Measurements from ENCODE around the gene ENOX1. TPM values are rescaled to one million over a fixed set of nuclear protein-coding genes. Genes with fewer than 3 reads are reported as not detected.

ENOX1 gene
- total and polyA plus RNA-seq, 2 of the 8 experiments (the other 6 are each of a cell fraction or from before 2014, with no cell fraction given), result 0.23 to 0.37 TPM

DNA sequence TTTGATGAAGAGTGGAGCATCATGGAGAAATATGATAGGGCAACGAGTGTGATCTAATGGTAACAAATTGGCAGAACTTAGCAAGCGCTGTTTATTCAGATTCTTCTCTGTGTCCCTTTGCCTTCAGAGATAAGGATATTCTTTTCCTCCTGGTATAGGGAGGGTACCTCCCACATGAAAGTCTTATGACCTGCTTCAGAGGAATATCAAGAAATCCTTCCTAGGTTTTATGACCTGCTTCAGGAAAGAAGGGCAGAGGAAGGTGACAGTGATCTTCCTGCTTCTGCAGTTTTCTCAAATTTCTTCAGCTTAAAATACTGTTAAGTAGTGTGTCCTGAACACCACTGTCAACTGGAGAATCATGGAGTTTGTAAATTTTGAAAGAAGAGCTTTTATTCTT is 619.0 kb downstream of the ENOX1 start:
- Histone ChIP-seq H3K79me1 (ENCODE audit: low read depth, low read length) (no peaks in the 10 kb centered on the region), H2BK15ac (ENCODE audit: low read length) (no peak overlapping the region), H3K27ac (ENCODE audit: low read depth, low read length) (no peak overlapping the region), H3K18ac (ENCODE audit: extremely low read depth, low read length) (no peak overlapping the region), H3K27me3 (replicated peaks in 1 of 4; ENCODE audit: control insufficient read depth in 3 of 4, extremely low read depth in 1 of 4, insufficient read depth in 3 of 4, low read length in 3 of 4) (no peaks in the 10 kb centered on the region), H3K9me3 (ENCODE audit: insufficient read depth in 2 of 2, low read depth in 1 of 2, low read length in 1 of 2) (peaks cover 0 to 4% of the 10 kb centered on the region in 2 experiments; a peak in 2 of 4 replicates), H3K79me2 (ENCODE audit: control insufficient read depth in 1 of 2, insufficient read depth in 2 of 2, low read length in 2 of 2) (no peaks in the 10 kb centered on the region), H3K14ac (ENCODE audit: insufficient read length) (no peak overlapping the region), H3K4ac (replicated peaks; ENCODE audit: insufficient read length, low read depth, low read length) (no peak overlapping the region), H3K36me3 (ENCODE audit: control insufficient read depth in 2 of 4, insufficient read depth in 4 of 4, low read length in 3 of 4) (no peaks in the 10 kb centered on the region), H2BK120ac (replicated peaks; ENCODE audit: low read depth, low read length) (no peak overlapping the region), H4K5ac (ENCODE audit: insufficient read length, low read depth, low read length) (no peak overlapping the region), H3K9ac (replicated peaks in 1 of 4; ENCODE audit: extremely low read depth in 1 of 4, low read depth in 3 of 4, low read length in 3 of 4) (no peak overlapping the region), H3K56ac (replicated peaks; ENCODE audit: insufficient read length, low read depth, low read length) (no peak overlapping the region), H3K23ac (ENCODE audit: insufficient read length) (no peak overlapping the region), H4K8ac (ENCODE audit: extremely low read depth, insufficient read depth, low read length) (no peak overlapping the region), H3K23me2 (ENCODE audit: low read depth, low read length) (no peaks in the 10 kb centered on the region), H2BK20ac (ENCODE audit: low read length) (no peak overlapping the region), H4K91ac (replicated peaks; ENCODE audit: insufficient read length, low read length) (no peak overlapping the region), H2BK5ac (ENCODE audit: low read depth, low read length) (no peak overlapping the region), H2AK5ac (ENCODE audit: low read depth, low read length) (no peak overlapping the region), H3K4me2 (ENCODE audit: insufficient read depth in 1 of 2, low read depth in 2 of 2, low read length in 2 of 2) (no peak overlapping the region), H3K4me1 (replicated peaks in 1 of 4; ENCODE audit: control insufficient read depth in 3 of 4, insufficient read depth in 4 of 4, low read length in 3 of 4) (no peaks in the 10 kb centered on the region; a peak in 1 of 7 replicates), H2BK12ac (ENCODE audit: low read depth, low read length) (no peak overlapping the region), H4K20me1 (replicated peaks in 1 of 2; ENCODE audit: control insufficient read depth in 1 of 2, insufficient read depth in 2 of 2, low read length in 2 of 2) (no peaks in the 10 kb centered on the region), H2AFZ (ENCODE audit: low read length) (no peak overlapping the region), H3K4me3 (ENCODE audit: extremely low read depth in 1 of 4, insufficient read depth in 2 of 4, low read depth in 3 of 4, low read length in 4 of 4) (no peak overlapping the region)
- 95% methylated on average over 2 of the region's 2 CpGs; no CpG with 5 or more reads in 1 of the 2 experiments for WGBS, 2 experiments (ENCODE audit: extremely low coverage in 1 of 2, insufficient coverage in 1 of 2, insufficient read length in 1 of 2, insufficient replicate concordance in 2 of 2, low coverage in 1 of 2, low lambda C conversion rate in 2 of 2, missing lambda C conversion rate in 1 of 2)
- no peak for DNase-seq (ENCODE audit: low read depth in 1 of 2, low spot score in 2 of 2)
- no peak for FAIRE-seq
- CTCF ChIA-PET (ENCODE audit: partially characterized antibody), result interaction anchor here (0.6 to 1.3 kb wide), 2 partner anchors 23 to 140 kb away, joined by 3 to 5 read pairs; no protein-coding TSS in a partner anchor
- POLR2A ChIA-PET (ENCODE audit: partially characterized antibody), result no interaction called here
- TF ChIP-seq POU5F1 (IDR thresholded peaks at IDR 0.05; ENCODE audit: low read depth, low read length), result no peak
- TF ChIP-seq POLR2AphosphoS5 (IDR thresholded peaks at IDR 0.05; ENCODE audit: low read depth, low read length), result no peak
- TF ChIP-seq CBX5 (IDR thresholded peaks at IDR 0.05; ENCODE audit: low read depth, low read length), result no peak
- no peak for TF ChIP-seq TAF1 (IDR thresholded peaks at IDR 0.05; ENCODE audit: low read depth, low read length)
- no peak for TF ChIP-seq SIX5 (IDR thresholded peaks at IDR 0.05; ENCODE audit: low read depth, low read length)
- TF ChIP-seq EGR1 (IDR thresholded peaks at IDR 0.05; ENCODE audit: borderline replicate concordance, low read depth, low read length), result no peak
- no peak for TF ChIP-seq SUZ12 (IDR thresholded peaks at IDR 0.05; ENCODE audit: low read length)
- no peak for TF ChIP-seq GABPA (IDR thresholded peaks at IDR 0.05; ENCODE audit: borderline replicate concordance, insufficient read depth, low read length)
- TF ChIP-seq, protein P1, sequence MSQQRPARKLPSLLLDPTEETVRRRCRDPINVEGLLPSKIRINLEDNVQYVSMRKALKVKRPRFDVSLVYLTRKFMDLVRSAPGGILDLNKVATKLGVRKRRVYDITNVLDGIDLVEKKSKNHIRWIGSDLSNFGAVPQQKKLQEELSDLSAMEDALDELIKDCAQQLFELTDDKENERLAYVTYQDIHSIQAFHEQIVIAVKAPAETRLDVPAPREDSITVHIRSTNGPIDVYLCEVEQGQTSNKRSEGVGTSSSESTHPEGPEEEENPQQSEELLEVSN (IDR thresholded peaks at IDR 0.05), result no peak
- no peak for TF ChIP-seq NRF1 (IDR thresholded peaks at IDR 0.05; ENCODE audit: low read depth, low read length)
- no peak for TF ChIP-seq SRF (IDR thresholded peaks at IDR 0.05; ENCODE audit: low read depth, low read length)
- TF ChIP-seq SP1 (IDR thresholded peaks at IDR 0.05; ENCODE audit: low read depth, low read length), result no peak
- TF ChIP-seq YY1 (IDR thresholded peaks at IDR 0.05; ENCODE audit: low read depth, low read length), result no peak
- no peak for TF ChIP-seq SP2 (IDR thresholded peaks at IDR 0.05; ENCODE audit: low read length)

All from H1 (cell line).